22Rv1 (cell line): ENCODE results near the gene TRAF3.

Experiments used
- H3K27ac ChIP-seq: fragments of 450-650 bp; 2 replicates; pipeline ENCODE4 v1.5.1; 2017
- ZFX ChIP-seq: fragments of 450-650 bp; IDR thresholded peaks from 2 replicates; pipeline ENCODE4 v1.6.1; 2017; ENCODE audit warnings: antibody characterized with exemption, borderline replicate concordance
- TF ChIP-seq, protein P1 (sequence below): fragments of 450-650 bp; IDR thresholded peaks from 2 replicates; pipeline ENCODE4 v1.5.1; 2017; ENCODE audit warnings: mild to moderate bottlenecking

The TRAF3 gene

GRCh38 chr14:102900631-102901571, 123.7 kb downstream of the TRAF3 start:
- no peak for TF ChIP-seq ZFX
- TF ChIP-seq, protein P1, sequence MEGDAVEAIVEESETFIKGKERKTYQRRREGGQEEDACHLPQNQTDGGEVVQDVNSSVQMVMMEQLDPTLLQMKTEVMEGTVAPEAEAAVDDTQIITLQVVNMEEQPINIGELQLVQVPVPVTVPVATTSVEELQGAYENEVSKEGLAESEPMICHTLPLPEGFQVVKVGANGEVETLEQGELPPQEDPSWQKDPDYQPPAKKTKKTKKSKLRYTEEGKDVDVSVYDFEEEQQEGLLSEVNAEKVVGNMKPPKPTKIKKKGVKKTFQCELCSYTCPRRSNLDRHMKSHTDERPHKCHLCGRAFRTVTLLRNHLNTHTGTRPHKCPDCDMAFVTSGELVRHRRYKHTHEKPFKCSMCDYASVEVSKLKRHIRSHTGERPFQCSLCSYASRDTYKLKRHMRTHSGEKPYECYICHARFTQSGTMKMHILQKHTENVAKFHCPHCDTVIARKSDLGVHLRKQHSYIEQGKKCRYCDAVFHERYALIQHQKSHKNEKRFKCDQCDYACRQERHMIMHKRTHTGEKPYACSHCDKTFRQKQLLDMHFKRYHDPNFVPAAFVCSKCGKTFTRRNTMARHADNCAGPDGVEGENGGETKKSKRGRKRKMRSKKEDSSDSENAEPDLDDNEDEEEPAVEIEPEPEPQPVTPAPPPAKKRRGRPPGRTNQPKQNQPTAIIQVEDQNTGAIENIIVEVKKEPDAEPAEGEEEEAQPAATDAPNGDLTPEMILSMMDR = no peak
- H3K27ac ChIP-seq = no peak overlapping the region

DNA sequence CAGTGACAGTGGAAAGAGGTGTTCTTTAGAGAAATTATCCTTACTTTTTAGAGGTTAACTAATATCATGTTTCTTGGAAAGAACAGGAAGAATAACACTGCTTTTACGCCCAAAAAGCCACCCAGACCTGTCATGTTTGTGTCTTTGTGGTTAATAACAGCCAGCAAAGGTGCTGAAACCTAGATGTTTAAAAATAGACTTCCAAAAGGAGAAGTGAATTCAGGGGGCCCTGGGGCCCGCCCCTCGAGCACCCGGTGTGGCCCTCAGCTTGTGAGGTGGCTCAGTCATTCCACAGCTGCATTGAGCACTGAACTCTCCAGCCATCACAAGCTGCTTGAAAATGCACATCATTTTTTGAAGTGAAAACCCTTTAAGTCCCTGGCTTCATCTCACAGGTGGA, 124.4 kb downstream of the TRAF3 start:
- TF ChIP-seq, protein P1 = no peak
- TF ChIP-seq ZFX = no peak
- no peak overlapping the region for H3K27ac ChIP-seq

- H3K27ac ChIP-seq = no peak overlapping the region
- TF ChIP-seq, protein P1 = no peak
- TF ChIP-seq ZFX = no peak
Measured at GRCh38 chr14:102902086-102902485, 124.8 kb downstream of the TRAF3 start.

GRCh38 chr14:102902523-102903247, 125.4 kb downstream of the TRAF3 start:
- TF ChIP-seq ZFX = no peak
- TF ChIP-seq, protein P1 = no peak
- H3K27ac ChIP-seq = no peak overlapping the region

DNA sequence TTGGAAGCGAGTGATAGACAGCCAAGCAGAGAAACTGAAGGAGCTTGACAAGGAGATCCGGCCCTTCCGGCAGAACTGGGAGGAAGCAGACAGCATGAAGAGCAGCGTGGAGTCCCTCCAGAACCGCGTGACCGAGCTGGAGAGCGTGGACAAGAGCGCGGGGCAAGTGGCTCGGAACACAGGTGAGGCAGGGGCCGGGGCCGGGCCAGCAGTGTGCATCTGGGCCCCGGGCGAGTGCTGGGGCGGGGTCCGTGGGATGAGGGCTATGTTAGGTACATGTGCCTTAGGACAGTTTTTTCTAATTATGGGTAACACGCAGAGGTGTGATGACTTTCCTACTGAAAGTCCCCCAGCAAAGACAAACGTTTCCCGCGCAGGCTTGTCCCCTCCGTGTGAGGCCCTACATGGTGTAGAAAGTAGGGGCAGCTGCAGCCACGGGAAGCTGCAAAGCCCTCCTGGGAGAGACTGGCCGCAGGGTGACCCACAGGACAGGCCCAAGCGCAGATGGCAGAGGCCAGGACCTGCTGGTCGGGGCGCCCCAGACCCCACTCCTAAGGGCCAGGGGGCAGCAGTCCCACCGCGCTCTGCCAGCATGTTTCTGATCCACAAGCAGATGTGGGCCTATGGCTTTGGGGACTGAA, 126.1 kb downstream of the TRAF3 start:
- no peak overlapping the region for H3K27ac ChIP-seq
- TF ChIP-seq, protein P1 = no peak
- no peak for TF ChIP-seq ZFX

DNA sequence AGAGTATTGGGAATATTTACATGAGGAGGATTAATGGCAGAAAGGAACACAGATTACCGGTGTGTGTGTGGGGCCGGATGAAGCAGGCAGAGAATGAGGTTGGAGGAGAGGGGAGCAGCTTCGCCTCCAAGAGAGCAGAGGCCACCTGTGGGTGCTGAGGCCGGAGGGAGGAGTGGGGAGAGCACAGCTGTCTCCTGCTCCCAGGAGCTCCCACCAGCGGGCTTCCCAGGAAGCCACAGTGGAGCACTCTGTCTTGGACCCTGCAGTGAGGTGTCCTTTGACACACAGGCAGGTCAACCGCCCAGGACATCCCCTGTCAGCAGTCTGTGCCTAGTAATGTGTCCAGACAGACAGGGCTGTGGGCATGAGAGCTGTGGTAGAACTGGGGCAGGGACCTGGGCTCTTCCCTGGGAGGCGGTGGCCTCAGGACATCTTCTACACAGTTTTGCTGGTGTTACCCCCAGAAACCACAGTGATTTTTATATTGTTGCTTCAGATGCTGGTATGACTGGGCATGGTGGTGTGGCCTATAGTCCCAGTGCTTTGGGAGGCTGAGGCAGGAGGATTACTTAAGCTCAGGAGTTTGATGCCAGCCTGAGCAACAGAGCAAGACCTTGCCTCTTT, 126.8 kb downstream of the TRAF3 start:
- H3K27ac ChIP-seq = no peak overlapping the region
- TF ChIP-seq ZFX = no peak
- TF ChIP-seq, protein P1 = no peak
